ENCODE data around the gene FAM3D. TPM values are rescaled to one million over a fixed set of nuclear protein-coding genes. Genes with fewer than 3 reads are reported as not detected.
"Not testable (repeated sequence)": the region's sequence is repeated elsewhere in the genome, so short reads cannot be mapped to it uniquely, and the experiment has no call there.

FAM3D gene
- total and polyA plus RNA-seq, 4 donors = 0.09 TPM; not detected in 3

- DNase-seq (ENCODE audit: low spot score); H3K9me3 ChIP-seq (ENCODE audit: control insufficient read depth in 4 of 4, low read length in 3 of 4); H3K36me3 ChIP-seq (ENCODE audit: control insufficient read depth in 4 of 4, insufficient read depth in 3 of 4, low read depth in 1 of 4, low read length in 3 of 4): not testable (repeated sequence)
These were observed 11.8 kb upstream of the FAM3D start for GRCh38 chr3:58678177-58678970.

GRCh38 chr3:58672880-58673279 lies 6.3 kb upstream of the FAM3D start:
- Histone ChIP-seq H3K9me3 (ENCODE audit: control insufficient read depth in 4 of 4, low read length in 3 of 4) (no peaks in the 10 kb centered on the region), H3K4me1 (ENCODE audit: control insufficient read depth in 4 of 4, insufficient read depth in 4 of 4, low read length in 3 of 4) (no peaks in the 10 kb centered on the region), H3K4me3 (ENCODE audit: low read depth in 1 of 3, low read length in 3 of 3) (no peak overlapping the region), H3K27me3 (ENCODE audit: control insufficient read depth in 4 of 4, insufficient read depth in 4 of 4, low read length in 3 of 4) (no peaks in the 10 kb centered on the region), H3K27ac (ENCODE audit: low read depth in 1 of 2, low read length in 2 of 2) (no peak overlapping the region), H3K9ac (ENCODE audit: low read depth in 1 of 2, low read length in 2 of 2) (no peak overlapping the region), H3K36me3 (ENCODE audit: control insufficient read depth in 4 of 4, insufficient read depth in 3 of 4, low read depth in 1 of 4, low read length in 3 of 4) (no peaks in the 10 kb centered on the region)
- WGBS = 85% methylated on average over 3 of the region's 3 CpGs
- no peak for DNase-seq (ENCODE audit: low spot score)
- TF ChIP-seq SP1 (IDR thresholded peaks at IDR 0.05) (no peak), GABPA (IDR thresholded peaks at IDR 0.05 in 1 of 2, conservative IDR thresholded peaks at IDR 0.05 in 1 of 2) (no peak), ZBTB33 (IDR thresholded peaks at IDR 0.05) (no peak), HNF4A (conservative IDR thresholded peaks at IDR 0.05) (no peak), YY1 (IDR thresholded peaks at IDR 0.05) (no peak), EGR1 (IDR thresholded peaks at IDR 0.05; ENCODE audit: low read depth in 2 of 2) (no peak), RAD21 (IDR thresholded peaks at IDR 0.05) (no peak), NR2F2 (IDR thresholded peaks at IDR 0.05) (no peak), FOXA1 (IDR thresholded peaks at IDR 0.05) (no peak), TAF1 (conservative IDR thresholded peaks at IDR 0.05) (no peak), RXRA (IDR thresholded peaks at IDR 0.05) (no peak), CTCF (IDR thresholded peaks at IDR 0.05; ENCODE audit: low read depth, low read length, missing input control) (no peak), ATF3 (IDR thresholded peaks at IDR 0.05) (no peak), HNF4G (IDR thresholded peaks at IDR 0.05) (no peak), REST (IDR thresholded peaks at IDR 0.05) (no peak), MAX (IDR thresholded peaks at IDR 0.05) (no peak), JUND (IDR thresholded peaks at IDR 0.05) (no peak)

More at GRCh38 chr3:58678177-58678970, 11.8 kb upstream of the FAM3D start:
- not testable (repeated sequence) for H3K4me1 ChIP-seq (ENCODE audit: control insufficient read depth in 4 of 4, insufficient read depth in 4 of 4, low read length in 3 of 4); H3K9ac ChIP-seq (ENCODE audit: low read depth in 1 of 2, low read length in 2 of 2); H3K27ac ChIP-seq (ENCODE audit: low read depth in 1 of 2, low read length in 2 of 2); H3K4me3 ChIP-seq (ENCODE audit: low read depth in 1 of 3, low read length in 3 of 3); H3K27me3 ChIP-seq (ENCODE audit: control insufficient read depth in 4 of 4, insufficient read depth in 4 of 4, low read length in 3 of 4)
- WGBS = 72% methylated on average over 13 of the region's 13 CpGs
